Left renal cortex interstitium (tissue), 4 donors: ENCODE measurements around the gene TYROBP. TPM values are rescaled to one million over a fixed set of nuclear protein-coding genes. Genes with fewer than 3 reads are reported as not detected.
"Not testable (repeated sequence)": the region's sequence is repeated elsewhere in the genome, so short reads cannot be mapped to it uniquely, and the experiment has no call there.

Source experiments
- DNase-seq, 4 donors: peaks; one replicate each; pipeline ENCODE4 v3.0.0-alpha.2; 2013; ENCODE audit warnings: low read depth in 4 of 4, low spot score in 2 of 4, missing footprints in 1 of 4
- polyA plus RNA-seq, 4 donors: library from polyadenylated mRNA; unstranded; fragments of 120-200 nt; gene quantifications; one replicate each; pipeline ENCODE4 v1.2.1, GENCODE V29; 2013; ENCODE audit not compliant: insufficient read length in 4 of 4

Gene TYROBP
- 10 to 100 TPM in 2 of 4 donors, 1 to 10 TPM in 2; 8.2 to 13.5 (median 11.1) TPM for polyA plus RNA-seq

DNA sequence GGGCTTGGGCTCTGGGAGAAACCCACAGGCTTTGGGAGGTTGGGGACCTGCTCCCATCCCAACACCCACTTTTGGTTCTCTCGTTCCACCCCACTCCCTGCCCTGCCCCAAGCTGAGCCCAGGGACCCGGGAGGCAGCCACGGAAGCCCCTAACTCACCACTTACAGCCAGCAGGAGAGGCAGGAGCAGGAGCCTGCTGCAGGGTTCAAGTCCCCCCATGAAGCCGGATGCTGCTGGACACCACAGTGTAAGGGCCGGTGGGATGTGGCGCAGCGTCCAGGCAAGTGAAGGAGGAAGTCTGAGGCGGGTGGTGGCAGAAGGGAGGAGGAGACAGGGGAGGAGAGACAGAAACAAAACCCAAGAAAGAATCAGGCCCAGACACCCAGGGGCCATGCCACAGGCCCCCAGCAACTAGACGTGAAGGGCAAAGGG lies at the start of gene TYROBP:
Gene TYROBP, minus strand, starts transcription at position 286 of the 432 bp plus-strand sequence. Its CDS starts 67 bp downstream, at position 219.
- no peak for DNase-seq

DNA sequence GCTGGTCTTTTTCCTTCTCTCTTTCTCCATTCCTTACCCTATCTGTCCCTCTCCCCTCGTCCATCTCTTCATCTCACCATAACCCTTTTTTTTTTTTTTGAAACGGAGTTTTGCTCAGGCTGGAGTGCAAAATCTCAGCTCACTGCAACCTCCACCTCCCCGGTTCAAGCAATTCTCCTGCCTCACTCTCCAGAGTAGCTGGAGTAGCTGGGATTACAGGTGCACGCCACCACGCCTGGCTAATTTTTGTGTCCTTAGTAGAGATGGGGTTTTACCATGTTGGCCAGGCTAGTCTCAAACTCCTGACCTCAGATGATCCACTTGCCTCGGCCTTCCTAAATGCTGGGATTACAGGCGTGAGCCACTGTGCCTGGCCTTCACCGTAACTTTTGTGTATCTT lies 49.3 kb upstream of the TYROBP start:
- DNase-seq, result not testable (repeated sequence)

DNA sequence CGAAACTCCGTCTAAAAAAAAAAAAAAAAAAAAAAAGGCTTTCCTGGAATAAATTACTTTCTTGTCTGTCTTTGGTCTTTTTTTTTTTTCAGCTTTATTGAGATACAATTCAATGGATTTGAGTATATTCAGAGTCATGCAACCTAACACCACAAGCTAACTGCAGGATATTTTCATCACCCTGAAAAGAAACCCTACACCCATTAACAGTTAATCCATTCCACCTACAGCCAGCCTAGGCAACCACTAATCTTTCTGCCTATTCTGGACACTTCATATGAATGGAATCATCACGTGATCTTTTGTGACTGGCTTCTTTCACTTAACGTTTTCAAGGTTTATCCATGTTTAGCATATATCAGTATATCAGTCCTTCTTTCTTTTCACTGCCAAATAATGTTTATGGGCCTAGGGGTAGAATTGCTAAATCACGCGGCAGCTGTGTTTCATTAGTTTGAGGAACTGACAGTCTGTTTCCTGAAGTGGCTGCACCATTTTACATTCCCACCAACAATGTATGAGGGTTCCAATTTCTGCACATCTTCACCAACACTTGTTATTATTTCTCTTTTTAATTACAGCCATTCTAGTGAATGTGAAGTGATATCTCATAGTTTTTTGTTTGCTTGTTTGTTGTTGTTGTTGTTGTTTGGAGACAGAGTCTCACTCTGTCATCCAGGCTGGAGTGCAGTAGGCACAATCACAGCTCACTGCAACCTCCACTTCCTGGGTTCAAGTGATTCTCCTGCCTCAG lies 48.0 kb upstream of the TYROBP start:
- no peak for DNase-seq

DNA sequence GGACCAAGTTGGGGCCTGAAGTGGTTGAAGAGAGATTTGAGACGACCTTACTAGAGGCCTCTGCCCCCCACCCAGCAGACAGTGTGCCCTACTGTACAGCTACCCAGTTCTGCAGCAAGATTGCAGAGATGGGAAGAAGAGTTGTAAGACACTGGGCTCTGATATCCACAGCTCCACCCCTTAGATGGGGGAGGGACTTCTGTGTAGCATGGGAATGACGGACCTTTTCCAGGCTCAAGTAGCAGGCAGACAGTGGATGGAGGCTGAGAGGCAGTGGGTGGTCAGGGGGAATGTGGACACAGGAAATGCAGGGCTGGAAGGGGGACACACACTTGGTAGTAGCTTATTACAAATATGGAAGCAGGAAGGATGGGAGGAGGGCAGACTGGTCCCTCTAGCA lies 41.0 kb upstream of the TYROBP start:
- DNase-seq, result no peak

- no peak for DNase-seq
Measured at GRCh38 chr19:35946203-35946602, 38.1 kb upstream of the TYROBP start.

- DNase-seq, result no peak
Measured at GRCh38 chr19:35945121-35945790, 37.2 kb upstream of the TYROBP start.

- no peak for DNase-seq
Measured at GRCh38 chr19:35944556-35944955, 36.5 kb upstream of the TYROBP start.

GRCh38 chr19:35943321-35944301 lies 35.5 kb upstream of the TYROBP start:
- no peak for DNase-seq

DNA sequence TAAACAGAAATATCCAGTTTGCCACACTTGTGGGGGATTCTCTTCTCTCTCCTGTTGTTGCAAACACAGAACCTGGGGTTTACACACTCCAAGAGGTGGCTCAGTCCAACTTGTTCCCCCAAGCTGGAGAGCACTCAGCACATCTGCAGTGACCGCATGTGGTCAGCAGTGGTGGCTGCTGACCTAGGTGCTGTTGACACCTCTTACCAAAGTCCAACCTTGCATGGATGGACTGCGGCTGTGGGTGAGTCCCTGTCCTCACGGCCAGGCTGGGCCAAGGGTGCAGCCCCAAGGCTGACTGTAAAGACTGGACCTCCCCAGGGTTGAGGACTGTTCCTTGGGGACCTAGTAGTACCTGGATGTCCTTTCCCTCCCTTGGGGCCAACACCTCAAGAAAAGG lies 34.1 kb upstream of the TYROBP start:
- no peak for DNase-seq

GRCh38 chr19:35940839-35941238 lies 32.7 kb upstream of the TYROBP start:
- DNase-seq, result no peak

DNA sequence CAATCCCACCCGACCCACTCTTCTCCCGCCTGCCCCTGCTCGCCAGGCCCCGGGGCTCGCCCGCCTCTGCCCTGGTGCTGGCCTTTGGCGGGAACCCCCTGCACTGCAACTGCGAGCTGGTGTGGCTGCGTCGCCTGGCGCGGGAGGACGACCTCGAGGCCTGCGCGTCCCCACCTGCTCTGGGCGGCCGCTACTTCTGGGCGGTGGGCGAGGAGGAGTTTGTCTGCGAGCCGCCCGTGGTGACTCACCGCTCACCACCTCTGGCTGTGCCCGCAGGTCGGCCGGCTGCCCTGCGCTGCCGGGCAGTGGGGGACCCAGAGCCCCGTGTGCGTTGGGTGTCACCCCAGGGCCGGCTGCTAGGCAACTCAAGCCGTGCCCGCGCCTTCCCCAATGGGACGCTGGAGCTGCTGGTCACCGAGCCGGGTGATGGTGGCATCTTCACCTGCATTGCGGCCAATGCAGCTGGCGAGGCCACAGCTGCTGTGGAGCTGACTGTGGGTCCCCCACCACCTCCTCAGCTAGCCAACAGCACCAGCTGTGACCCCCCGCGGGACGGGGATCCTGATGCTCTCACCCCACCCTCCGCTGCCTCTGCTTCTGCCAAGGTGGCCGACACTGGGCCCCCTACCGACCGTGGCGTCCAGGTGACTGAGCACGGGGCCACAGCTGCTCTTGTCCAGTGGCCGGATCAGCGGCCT lies 32.1 kb upstream of the TYROBP start:
- no peak for DNase-seq

DNA sequence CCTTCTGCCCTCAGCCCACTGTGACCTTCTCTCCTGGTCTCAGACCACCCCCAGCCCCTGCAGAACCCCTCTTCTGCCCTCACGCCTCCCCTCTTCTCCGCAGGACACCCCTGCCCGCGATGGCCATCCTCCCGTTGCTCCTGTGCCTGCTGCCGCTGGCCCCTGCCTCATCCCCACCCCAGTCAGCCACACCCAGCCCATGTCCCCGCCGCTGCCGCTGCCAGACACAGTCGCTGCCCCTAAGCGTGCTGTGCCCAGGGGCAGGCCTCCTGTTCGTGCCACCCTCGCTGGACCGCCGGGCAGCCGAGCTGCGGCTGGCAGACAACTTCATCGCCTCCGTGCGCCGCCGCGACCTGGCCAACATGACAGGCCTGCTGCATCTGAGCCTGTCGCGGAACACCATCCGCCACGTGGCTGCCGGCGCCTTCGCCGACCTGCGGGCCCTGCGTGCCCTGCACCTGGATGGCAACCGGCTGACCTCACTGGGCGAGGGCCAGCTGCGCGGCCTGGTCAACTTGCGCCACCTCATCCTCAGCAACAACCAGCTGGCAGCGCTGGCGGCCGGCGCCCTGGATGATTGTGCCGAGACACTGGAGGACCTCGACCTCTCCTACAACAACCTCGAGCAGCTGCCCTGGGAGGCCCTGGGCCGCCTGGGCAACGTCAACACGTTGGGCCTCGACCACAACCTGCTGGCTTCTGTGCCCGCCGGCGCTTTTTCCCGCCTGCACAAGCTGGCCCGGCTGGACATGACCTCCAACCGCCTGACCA lies 31.4 kb upstream of the TYROBP start:
- DNase-seq, result no peak

DNA sequence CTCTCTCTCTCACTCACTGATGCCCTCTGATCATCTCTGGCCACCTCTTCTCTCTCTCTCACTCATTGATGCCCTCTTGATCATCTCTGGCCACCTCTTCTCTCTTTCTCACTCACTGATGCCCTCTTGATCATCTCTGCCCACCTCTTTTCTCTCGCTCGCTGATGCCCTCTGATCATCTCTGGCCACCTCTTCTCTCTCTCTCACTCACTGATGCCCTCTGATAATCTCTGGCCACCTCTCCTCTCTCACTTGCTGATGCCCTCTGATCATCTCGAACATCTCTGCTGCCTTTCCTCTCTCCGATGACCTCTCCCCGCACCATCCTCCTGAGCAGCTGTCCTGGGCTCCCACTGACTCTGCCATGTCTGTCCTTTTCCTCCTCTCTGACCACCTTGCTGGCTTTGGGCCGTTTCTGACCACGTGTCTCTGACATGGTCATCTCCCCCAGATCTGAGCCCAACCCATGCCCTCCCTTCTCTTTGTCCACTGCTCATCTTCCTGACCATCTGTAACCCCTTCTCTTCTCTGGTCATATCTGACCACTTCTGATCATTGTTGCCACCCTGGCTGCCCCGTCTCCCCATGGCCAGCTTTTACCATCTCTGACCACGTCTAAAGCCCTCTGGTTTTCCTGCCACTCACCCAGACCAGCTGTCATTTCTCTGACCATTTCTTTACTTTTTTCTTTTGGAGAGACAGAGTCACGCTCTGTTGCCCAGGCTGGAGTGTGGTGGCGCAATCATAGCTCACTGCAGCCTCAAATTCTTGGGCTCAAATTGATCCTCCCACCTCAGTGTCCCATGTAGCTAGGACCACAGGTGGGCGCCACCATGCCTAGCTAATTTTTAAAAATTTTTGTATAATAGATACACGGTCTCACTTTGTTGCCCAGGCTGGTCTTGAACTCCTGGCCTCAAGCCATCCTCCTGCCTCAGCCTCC lies 30.5 kb upstream of the TYROBP start:
- DNase-seq, result no peak

- DNase-seq, result no peak
Measured at GRCh38 chr19:35937345-35938281, 29.5 kb upstream of the TYROBP start.

DNA sequence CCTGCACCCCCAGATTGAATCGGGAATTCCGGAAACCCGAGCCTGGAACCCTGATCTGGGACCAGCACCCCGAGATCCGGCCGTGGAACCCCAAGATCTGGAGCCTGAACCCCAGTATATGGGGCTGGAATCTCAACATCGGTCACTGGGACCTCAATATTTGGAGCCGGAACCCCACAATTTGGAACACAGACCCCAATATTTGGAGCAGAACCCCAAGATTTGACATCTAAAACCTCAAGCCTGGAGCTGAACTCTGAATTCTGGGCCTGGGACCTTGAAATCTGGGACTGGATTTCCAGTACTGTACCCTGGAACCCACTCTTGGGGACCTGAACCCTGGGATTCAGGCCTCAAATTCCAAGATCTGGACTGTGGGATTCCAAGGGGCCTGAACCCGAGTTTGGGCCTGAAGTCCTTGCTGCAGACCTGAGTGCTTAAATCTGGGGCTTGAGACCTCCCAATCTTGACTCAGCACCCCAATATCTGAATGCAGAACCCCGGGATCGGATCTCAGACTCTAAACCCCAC lies 28.7 kb upstream of the TYROBP start:
- no peak for DNase-seq

DNA sequence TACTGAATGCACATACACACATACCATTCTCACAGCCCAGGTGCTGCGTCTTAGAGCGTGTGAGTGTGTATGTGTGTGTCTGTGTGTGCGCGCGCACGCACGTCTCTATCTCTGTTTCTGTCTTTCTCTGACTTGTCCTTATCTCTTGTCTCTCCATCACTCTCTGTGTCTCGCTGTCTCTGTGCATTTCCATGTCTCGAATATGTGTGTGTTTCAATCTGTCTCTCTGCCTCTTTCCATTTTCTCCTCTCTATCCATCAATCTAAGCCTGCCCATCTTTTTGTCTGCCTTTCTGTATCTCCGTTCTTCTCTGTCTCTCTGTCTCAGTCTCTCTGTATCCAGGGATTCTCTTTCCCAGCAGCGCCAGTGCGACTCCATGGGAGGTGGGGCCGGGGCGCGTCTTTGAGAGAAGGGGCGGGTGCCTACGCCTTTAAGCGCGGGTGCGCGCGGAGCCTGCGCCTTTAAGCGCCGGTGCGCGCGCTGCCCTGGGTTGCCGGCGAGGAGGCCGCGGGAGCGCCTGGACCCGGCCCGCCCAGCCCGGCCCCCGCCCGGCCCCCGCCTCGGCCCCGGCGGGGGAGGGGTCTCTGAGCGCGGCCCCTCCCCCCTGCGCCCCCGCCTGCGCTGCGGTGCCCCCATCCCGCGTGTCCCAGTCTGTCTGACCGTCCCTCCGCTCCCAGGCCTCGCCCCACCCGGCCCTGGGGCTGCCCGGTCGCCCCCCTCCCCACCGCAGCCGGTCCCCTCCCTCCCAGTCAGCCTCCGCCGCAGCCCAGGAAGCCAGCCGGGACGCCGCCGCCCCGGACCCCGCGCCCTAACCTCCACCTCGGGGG lies 28.0 kb upstream of the TYROBP start, which contains the start of gene LRFN3:
Gene LRFN3, plus strand, starts transcription at position 464 of the 827 bp plus-strand sequence. CDS start 3,052 bp downstream, outside the sequence.
- peak in 1 of 4 donors; percentile 61 for DNase-seq
